OCI-LY1 (cell line): Measurements from ENCODE around the gene SLC39A13.

Experiments
- CTCF ChIP-seq: fragments of 200-600 bp; sonication (generic), shearing (Covaris generic); IDR thresholded peaks from 2 replicates; pipeline ENCODE4 v1.5.1; 2017; ENCODE audit warnings: mild to moderate bottlenecking, antibody characterized with exemption, low read length, moderate library complexity, mixed read lengths
- EZH2 ChIP-seq: fragments of 200-600 bp; sonication (generic), shearing (Covaris generic); IDR thresholded peaks from 2 replicates; pipeline ENCODE4 v1.8.0; 2017; ENCODE audit warnings: borderline replicate concordance, mixed run types, mild to moderate bottlenecking, antibody characterized with exemption, low read length, moderate library complexity, mixed read lengths

GRCh38 chr11:47425611-47426010 lies 17.2 kb downstream of the SLC39A13 start:
- TF ChIP-seq CTCF = no peak
- no peak for TF ChIP-seq EZH2
